Activated CD4-positive, alpha-beta T cell treated with anti-CD3 and anti-CD28 coated beads for 48 hours (primary cell): ENCODE results near the gene CAV2.
A peak's percentile ranks its signal among the peaks of the same experiment; 100 is the strongest.
"Not testable (repeated sequence)": the region's sequence is repeated elsewhere in the genome, so short reads cannot be mapped to it uniquely, and the experiment has no call there.

Experiments
- DNase-seq: peaks from one replicate; pipeline ENCODE4 v3.0.0-alpha.2; 2020

CAV2 gene, protein sequence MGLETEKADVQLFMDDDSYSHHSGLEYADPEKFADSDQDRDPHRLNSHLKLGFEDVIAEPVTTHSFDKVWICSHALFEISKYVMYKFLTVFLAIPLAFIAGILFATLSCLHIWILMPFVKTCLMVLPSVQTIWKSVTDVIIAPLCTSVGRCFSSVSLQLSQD

DNA sequence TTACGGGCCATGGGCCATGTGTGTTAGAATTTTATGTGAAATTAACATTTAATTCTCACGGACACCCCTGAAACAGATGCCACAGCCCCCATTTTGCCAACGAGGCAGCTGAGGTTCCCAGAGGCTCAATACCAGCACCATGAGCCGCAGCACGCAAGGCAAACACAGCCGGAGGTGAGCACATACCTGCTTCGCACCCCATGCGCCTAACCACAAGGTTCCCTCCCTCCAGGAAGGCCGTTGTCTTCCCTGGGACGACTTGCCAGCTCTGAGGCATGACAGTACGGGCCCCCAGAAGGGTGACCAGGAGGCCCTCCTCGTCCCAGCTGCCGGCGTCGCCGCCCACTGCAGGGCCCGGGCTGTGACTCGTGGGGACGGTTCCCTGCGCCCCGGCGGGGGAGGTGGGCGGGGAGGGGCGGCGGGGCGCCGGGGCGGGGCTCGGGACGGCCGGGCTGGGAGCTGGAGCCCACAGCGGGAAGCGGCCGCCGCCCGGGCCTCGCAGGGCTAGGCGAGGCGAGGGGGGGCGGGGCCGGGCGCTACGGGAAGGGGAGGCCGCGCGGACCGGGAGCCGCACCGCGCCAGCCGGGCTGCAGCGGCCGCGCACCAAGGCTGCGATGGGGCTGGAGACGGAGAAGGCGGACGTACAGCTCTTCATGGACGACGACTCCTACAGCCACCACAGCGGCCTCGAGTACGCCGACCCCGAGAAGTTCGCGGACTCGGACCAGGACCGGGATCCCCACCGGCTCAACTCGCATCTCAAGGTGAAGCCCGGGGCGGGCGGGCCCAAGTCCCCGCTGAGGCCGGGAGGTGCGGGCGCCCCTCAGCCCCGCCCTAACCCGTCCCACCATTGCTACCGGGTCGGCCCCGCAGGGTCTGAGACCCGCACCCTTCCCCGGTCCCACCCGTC lies at the start of gene CAV2:
Gene CAV2 (plus strand): TSS at position 571 of the 910 bp plus-strand sequence. CDS start 44 bp downstream, at position 615.
- peak; percentile 5 for DNase-seq

DNA sequence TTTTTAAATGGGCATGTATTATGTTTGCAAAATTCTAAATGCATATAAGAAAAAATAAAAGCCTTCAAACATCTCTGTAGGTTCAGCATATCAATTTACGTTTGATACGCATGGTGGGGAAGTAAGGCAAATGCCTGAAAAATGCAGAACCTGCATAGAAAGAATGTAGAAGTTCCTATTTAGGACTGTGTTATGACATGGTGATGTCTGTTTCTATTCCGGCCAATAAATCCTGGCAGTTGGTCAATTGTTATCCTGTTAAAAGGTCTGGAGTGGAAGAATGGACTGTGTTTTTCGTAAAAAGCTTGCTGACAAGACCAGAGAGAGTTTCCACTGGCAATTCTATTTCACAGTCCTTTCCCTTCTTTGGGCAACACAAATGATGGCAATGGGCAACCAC lies 49.6 kb upstream of the CAV2 start:
- DNase-seq: no peak

GRCh38 chr7:116451957-116452729 lies 47.4 kb upstream of the CAV2 start:
- DNase-seq: no peak

DNA sequence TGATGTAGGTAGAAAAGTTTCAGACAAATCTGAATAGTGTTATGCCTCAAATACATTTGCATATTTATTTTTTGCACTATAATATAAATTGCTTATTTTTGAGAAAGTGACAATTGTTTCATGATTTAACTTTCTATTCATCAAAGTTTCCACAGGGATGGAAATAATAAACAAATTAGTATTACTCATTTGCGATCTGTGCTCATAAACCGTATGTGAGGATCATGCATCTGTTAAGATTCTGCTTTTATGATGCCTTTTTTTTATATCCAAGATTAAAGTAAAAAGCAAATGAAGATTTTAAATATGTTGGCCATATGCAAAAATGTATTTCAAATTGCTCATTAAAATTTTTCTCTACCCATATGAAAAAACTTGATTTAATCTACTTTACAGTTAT lies 45.2 kb upstream of the CAV2 start:
- no peak for DNase-seq

DNA sequence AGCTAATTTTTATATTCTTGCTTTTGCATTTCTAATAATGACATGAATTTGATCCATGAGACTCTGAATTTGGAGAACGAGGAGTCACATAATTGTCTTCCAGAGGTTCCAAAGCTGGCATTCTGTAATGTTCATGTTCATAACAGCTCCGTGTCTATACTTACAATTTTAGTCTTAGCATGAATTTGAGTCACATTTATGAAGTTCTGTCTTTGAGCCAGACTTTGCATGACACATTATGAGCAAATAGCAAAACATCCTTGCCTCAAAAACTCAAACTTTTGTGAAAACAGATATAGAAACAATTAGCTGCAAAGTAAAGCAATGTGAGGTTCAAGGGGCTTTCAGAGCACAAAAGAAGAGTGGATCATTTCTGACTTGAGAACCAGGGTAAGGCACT lies 44.5 kb upstream of the CAV2 start:
- no peak for DNase-seq

DNA sequence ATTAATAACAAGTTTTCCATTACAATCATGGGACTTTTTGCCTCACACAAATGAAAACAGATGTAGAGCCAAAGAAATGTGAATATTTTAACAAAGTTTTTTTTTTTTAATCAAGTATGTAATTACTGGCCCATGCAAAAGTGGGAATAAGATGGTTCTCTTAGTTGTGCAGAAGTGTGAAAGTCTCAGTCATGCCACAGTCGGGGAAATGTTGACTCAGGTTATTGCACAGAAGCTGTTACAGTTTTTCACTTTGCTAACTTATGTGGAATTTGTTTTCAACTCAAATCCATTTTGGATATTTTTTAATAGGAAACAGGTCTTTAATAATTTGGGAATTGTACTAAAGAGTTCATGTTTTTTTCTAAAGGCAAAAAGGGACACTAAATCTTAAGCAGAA lies 44.0 kb upstream of the CAV2 start:
- DNase-seq: no peak

DNA sequence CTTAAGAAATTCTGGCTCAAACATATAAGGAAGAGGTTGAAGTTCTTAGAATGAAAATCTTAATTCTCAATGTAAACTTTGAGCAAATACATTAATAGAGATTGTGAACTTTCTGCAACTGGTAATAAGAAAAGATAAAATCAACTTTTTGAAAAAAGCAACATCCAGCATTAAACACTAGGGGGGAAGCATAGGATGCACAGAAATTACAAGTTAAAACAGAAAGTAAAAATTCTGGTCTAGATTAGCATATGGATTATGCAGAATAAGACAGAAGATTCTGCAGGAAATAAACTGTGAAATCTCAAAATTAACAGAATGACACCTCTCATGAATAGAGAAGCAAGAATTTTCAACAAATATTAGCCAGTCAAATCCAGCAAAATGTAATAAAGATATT lies 38.0 kb upstream of the CAV2 start:
- no peak for DNase-seq

DNA sequence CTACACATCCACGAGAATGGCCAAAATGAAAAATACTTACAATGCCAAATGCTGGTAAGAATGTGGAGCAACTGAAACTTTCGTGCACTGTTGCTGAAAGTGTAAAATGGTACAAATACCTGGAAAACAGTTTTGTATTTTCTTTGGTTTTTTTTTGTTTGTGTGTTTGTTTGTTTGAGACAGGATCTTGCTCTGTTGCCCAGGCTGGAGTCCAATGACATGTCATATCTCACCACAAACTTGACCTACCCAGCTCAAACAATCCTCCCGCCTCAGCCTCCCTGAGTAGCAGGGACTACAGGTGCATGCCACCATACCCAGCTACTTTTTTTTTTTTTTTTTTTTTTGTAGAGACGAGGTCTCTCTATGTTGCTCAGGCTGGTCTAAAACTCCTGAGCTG lies 35.6 kb upstream of the CAV2 start:
- DNase-seq: no peak

DNA sequence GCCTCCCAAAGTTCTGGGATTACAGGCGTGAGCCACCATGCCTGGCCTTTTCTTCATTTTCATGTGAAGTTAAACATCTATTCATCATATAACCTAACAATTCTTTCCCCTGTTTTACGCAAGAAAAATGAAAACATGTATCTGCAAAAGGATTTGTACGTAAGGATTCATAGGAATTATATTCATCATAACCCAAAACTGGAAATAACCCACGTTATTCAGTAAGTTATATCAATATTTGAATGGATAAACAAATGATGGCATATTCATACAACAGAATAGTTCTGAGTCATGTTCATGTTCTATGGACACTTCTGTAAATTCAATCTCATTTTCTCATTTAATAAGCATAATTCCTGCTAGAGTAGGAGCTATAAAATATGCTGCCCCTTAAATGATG lies 35.2 kb upstream of the CAV2 start:
- no peak for DNase-seq

- DNase-seq: no peak
Observed at GRCh38 chr7:116465125-116465524, 34.4 kb upstream of the CAV2 start.

DNA sequence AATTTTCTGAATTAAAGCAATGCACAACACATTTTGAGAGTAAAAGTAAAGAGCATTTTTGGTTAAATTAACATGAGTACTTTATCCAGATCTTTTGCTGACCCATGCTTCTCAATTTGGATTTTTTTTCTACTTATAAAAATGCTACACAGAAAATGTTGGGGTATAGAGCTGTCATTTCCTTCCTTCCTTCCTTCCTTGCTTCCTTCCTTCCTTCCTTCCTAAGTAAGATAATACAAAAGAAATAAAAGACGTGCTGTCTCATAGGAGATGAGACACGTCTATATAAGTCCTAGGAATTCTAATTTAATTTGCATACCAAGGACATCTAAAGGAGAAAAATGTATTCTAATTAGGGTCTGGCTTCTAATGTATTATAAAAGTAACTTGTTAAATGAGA lies 31.0 kb upstream of the CAV2 start:
- DNase-seq: no peak

- no peak for DNase-seq
Observed at GRCh38 chr7:116477625-116478024, 21.9 kb upstream of the CAV2 start.

- DNase-seq: no peak
Observed at GRCh38 chr7:116478834-116479233, 20.7 kb upstream of the CAV2 start.

GRCh38 chr7:116483271-116483942 lies 16.1 kb upstream of the CAV2 start:
- DNase-seq: no peak

DNA sequence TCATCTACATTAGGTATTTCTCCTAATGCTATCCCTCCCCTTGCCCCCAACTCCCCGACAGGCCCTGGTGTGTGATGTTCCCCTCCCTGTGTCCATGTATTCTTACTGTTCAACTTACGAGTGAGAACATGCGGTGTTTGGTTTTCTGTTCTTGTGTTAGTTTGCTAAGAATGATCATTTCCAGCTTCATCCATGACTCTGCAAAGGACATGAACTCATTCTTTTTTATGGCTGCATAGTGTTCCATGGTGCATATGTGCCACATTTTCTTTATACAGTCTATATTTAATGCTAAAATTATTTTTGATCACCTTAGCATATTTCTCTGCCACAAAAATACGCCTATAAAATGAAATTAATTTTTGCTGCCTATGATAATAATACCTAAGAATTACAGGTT lies 15.1 kb upstream of the CAV2 start:
- DNase-seq: not testable (repeated sequence)

GRCh38 chr7:116487907-116488521 lies 11.5 kb upstream of the CAV2 start:
- no peak for DNase-seq

GRCh38 chr7:116490351-116490750 lies 9.2 kb upstream of the CAV2 start:
- DNase-seq: no peak

GRCh38 chr7:116491887-116492653 lies 7.5 kb upstream of the CAV2 start:
- DNase-seq: no peak

DNA sequence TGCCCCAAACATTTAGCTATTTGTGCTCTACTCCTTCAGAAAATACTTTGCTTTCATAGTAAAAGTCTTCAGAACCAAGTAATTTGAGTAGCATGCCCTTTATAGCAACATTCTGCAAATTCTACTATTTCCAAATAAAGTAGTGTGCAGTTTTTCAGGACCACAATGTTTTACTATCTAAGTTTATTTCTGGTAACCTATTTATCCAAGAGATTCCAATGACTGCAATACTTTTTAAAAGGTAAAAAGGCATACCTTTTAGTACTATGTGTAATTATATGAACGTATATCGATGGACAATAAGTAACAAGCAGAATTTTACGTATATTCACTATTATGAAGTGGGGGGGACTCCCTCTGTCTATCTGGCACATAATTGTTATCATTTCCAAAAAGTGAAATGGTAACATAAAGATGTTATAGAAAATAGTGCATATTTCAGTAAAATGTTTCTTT lies 6.9 kb upstream of the CAV2 start:
- DNase-seq: no peak

DNA sequence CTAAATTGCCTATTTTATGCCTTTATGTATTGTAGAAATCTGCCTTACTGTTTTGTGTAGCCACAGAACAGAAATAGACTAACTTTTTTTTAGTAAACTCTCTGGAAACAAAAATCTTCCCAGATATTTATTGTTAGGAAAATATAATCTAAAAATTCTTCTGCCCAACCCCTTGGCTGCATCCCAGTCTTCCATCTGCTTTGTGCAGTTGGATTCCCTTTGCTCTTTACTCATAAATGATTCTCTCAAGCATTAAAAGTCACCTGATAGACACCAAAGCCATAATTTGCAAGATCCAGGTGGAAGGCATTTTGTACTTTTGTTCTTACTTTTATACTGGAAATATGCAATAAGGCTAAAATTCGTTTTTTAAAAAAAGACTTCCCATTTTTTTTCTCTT lies 6.1 kb upstream of the CAV2 start:
- DNase-seq: no peak

- no peak for DNase-seq
Observed at GRCh38 chr7:116494472-116494871, 5.1 kb upstream of the CAV2 start.

DNA sequence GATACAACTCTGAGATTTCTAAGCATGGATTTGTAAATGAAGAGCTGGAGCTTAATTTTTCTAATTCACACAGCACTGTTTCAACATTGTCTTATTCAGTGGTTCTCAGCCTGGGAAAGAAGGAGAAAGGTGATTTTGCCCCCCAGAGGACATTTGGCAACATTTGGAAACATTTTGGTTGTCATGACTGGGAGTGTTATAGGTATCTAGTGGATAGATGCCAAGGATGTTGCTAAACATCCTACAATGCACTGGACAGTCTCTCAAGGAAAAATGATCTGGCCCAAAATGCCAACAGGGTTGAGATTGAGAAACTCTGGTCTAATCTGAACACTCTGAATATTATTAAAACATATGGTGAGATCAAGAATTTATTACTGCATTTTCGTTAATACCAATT lies 3.8 kb upstream of the CAV2 start:
- DNase-seq: no peak
